ENCODE data around the gene SPTB. TPM values are rescaled to one million over a fixed set of nuclear protein-coding genes. Genes with fewer than 3 reads are reported as not detected.

SPTB gene
- total RNA-seq, 4 donors from 2014 or later: 0.17 to 7.5 (median 1.1) TPM

DNA sequence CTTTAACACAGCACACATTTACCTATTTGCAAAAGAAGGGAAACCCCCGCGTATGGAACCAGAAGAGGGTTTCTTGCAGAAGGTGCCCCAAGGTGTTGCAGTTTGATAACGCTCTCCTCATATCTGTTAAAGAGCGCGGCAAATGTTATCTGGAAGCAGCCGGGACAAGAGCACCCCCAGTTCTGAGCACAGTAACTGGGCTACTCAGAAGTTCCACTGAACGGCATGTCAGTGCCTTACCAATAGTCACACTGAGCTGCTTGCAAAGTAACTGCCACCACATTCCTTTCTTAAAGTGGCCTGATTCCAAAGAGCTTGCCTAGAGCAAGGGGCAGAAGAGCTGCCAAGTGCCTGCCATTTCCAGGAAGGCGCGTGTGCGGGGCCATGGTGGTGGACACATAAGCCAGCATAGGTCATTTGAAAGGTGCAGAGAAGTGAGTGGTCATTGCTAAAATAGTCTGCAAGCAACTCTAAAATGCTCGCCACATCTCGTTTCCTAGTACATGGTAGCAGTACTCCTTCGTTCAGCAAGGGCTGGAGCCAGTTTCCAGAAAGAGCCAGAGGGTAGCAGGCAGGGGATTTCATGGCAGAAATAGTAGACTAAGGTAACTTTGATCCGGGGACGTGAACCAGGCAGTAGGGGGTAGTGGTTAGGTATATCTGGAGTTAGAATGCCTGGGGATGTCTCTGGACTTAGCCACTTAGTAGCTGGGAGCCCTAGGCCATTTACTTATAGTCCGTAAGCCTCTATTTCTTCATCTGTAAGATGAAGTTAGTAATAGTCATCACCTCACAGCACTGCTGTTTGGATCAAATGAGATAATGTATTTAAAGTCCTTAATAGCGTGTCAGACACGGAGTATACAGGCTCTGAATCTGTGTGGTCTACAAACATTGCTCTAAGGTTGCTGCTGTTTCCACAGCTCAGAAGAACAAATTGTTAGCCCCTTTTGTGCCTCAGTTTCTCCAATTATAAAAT lies 37.6 kb downstream of the SPTB start:
- TF ChIP-seq, protein P1, sequence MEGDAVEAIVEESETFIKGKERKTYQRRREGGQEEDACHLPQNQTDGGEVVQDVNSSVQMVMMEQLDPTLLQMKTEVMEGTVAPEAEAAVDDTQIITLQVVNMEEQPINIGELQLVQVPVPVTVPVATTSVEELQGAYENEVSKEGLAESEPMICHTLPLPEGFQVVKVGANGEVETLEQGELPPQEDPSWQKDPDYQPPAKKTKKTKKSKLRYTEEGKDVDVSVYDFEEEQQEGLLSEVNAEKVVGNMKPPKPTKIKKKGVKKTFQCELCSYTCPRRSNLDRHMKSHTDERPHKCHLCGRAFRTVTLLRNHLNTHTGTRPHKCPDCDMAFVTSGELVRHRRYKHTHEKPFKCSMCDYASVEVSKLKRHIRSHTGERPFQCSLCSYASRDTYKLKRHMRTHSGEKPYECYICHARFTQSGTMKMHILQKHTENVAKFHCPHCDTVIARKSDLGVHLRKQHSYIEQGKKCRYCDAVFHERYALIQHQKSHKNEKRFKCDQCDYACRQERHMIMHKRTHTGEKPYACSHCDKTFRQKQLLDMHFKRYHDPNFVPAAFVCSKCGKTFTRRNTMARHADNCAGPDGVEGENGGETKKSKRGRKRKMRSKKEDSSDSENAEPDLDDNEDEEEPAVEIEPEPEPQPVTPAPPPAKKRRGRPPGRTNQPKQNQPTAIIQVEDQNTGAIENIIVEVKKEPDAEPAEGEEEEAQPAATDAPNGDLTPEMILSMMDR (IDR thresholded peaks at IDR 0.05; ENCODE audit: low read depth): no peak

DNA sequence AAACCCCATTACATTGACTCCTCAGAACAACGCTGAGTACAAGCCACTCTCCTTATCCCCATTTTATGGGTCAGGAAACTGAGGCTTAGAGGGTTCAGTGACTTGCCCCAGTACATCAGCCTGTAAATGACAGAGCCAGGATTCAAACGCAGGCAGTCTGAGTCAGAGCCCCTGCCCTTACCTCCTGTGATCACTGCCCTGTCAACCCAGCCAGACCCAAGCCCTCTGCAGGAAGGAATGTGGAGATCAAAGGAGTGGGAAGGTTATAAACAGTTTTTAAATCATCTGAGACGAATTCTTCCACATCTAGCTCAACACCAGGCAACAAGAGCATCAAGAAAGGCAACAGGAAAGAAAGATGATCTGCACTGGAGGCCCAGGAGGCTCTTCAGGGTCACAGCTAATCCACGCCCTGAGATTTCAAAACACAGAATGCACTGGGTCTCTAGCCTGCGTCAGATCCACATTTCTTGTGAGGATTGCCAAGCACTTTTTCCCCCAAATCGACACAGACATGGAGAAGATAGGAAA lies 38.5 kb downstream of the SPTB start:
- TF ChIP-seq, protein P1 (IDR thresholded peaks at IDR 0.05; ENCODE audit: low read depth): no peak

DNA sequence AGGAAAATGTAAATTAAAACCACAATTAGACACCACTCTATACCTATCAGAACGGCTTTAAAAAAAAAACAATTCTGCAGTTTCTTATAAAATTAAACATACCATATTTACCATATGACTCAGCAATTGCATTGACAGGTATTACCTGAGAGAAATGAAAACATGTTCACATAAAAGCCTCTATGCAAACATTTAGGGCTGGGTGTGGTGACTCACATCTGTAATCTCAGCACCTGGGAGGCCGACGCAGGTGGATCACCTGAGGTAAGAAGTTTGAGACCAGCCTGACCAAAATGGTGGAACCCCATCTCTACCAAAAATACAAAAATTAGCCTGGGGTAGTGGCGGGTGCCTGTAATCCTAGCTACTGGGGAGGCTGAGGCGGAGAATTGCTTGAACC lies 41.1 kb downstream of the SPTB start:
- TF ChIP-seq, protein P1 (IDR thresholded peaks at IDR 0.05; ENCODE audit: low read depth): no peak

DNA sequence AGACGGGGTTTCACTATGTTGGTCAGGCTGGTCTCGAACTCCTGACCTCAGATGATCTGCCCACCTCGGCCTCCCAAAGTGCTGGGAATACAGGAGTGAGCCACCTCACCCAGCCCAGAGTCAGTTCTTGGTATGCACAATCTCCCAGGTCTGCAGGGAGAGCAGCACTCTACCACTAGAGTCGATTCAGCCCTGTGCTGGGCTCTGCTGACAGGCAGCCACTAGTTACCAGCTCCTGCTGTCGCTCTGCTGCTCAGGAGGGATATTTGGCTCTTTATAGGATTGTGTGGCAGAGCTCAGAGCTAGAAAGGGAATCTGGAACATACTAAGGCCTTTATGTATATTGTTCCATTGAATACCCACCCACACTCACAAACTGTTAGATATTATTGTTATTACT lies 44.3 kb downstream of the SPTB start:
- TF ChIP-seq, protein P1 (IDR thresholded peaks at IDR 0.05; ENCODE audit: low read depth): no peak

DNA sequence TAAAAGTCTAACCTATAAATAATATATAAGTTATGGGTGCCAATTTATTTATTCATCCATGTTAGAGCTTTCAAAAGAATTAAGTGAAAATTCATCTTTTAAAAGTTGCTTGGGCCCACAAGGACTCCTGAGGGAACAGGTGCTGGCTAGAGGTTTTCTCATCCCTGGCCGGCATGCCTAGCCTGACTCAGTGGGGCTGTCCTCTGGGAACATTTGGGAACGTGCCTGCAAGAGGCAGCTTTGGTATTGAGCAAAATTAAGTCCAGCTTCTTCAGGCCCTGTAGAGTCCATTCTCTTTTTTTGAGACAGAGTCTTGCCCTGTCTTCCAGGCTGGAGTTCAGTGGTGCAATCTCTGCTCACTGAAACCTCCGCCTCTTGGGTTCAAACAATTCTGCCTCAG lies 44.7 kb downstream of the SPTB start:
- TF ChIP-seq, protein P1 (IDR thresholded peaks at IDR 0.05; ENCODE audit: low read depth): no peak

DNA sequence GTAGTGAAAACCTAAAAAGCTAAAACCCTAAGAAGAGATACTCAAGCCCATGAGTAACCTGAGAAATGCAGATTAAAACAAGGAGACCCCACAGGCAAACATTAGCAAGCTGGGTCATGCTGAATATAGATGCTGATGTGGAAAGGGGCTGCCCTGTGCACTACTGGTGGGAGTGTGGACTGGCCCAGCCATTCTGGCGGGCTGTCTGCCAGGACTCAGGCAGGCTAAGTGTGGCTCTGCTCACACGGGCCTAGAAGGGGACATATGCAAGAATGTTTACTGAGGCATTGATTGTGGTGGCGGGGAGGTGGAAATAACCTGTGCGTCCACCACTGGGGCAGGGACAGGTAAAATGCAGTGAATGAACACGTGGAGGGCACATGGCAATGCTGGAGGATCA lies 48.3 kb downstream of the SPTB start:
- TF ChIP-seq, protein P1 (IDR thresholded peaks at IDR 0.05; ENCODE audit: low read depth): no peak

DNA sequence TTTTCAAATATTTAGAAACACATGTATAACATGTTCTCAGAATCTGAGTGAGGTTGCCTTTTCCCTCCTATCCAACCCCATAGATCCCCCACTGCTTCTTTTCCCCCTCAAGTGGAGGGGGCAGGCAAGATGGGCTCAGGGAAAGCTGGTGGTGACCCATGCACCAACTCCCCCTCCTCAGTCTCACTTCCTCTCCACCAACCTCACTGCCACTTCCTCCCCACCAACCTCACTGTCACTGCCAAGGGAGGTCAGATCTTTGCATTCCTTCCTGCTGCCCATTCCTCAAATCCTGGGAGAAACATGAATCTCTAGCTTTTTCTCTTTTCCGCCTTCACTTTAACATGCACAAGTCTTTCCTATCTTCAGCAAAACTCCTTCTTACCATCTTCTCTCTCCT lies 48.7 kb downstream of the SPTB start:
- TF ChIP-seq, protein P1 (IDR thresholded peaks at IDR 0.05; ENCODE audit: low read depth): no peak

Measured in subcutaneous adipose tissue (tissue), 4 donors.